Body of pancreas (tissue), 4 donors: ENCODE data around the gene ANP32E. TPM values are rescaled to one million over a fixed set of nuclear protein-coding genes. Genes with fewer than 3 reads are reported as not detected.
"Not testable (repeated sequence)": the region's sequence is repeated elsewhere in the genome, so short reads cannot be mapped to it uniquely, and the experiment has no call there.

ENCODE experiments used
- ATAC-seq: fragments of 150-250 bp; one replicate; pipeline ENCODE4 v1.9.1; 2016
- DNase-seq, 4 donors: peaks; one replicate each; pipeline ENCODE4 v3.0.0-alpha.2; 2019
- H3K27ac ChIP-seq, 4 donors: fragments of 200-600 bp; sonication (generic); 1 replicate in 3 of 4; 2 replicates in 1 of 4; pipeline versions ENCODE4 v1.5.1 to v1.6.1; 2016 to 2019; ENCODE audit warnings: mild to moderate bottlenecking in 1 of 4, mixed read lengths in 1 of 4, moderate library complexity in 1 of 4
- H3K27me3 ChIP-seq, 2 donors: fragments of 200-600 bp; sonication (generic); one replicate each; pipeline ENCODE4 v1.6.0; 2016; ENCODE audit warnings: mild to moderate bottlenecking in 1 of 2
- H3K36me3 ChIP-seq, 2 donors: fragments of 200-600 bp; sonication (generic); replicated peaks in 1 of 2; 2 replicates each; pipeline ENCODE4 v1.5.1; 2016; ENCODE audit warnings: low read depth in 2 of 2; ENCODE audit not compliant: insufficient read depth in 1 of 2
- H3K4me1 ChIP-seq: fragments of 200-600 bp; sonication (generic); one replicate; pipeline ENCODE4 v1.6.0; 2016
- H3K4me3 ChIP-seq, 2 donors: fragments of 200-600 bp; sonication (generic); 1 replicate in 1 of 2; 2 replicates in 1 of 2; pipeline ENCODE4 v1.5.1; 2016 to 2019
- H3K9me3 ChIP-seq, 3 donors: fragments of 200-600 bp; sonication (generic); 1 replicate in 2 of 3; 2 replicates in 1 of 3; pipeline ENCODE4 v1.5.1; 2016
- CTCF ChIP-seq, 7 experiments: fragments of 450-650 bp in 4 of 7; fragments of 200-600 bp in 3 of 7; sonication (generic) in 3 of 7; IDR thresholded peaks; one replicate each; pipeline ENCODE4 v1.5.1; 2016 to 2019; ENCODE audit warnings: antibody characterized with exemption in 7 of 7
- POLR2A ChIP-seq, 3 donors: fragments of 450-650 bp; IDR thresholded peaks; one replicate each; pipeline ENCODE4 v1.6.1; 2016; ENCODE audit warnings: antibody characterized with exemption in 3 of 3, mild to moderate bottlenecking in 2 of 3
- WGBS, 2 donors: methylation state at CpG; one replicate each; pipeline ENCODE4 v1.1.5; 2017; 5-methylcytosine and 5-hydroxymethylcytosine counted together
- intact Hi-C: fragments of 100-400 bp; cut with DNase I; formaldehyde crosslinking; loops from one replicate; pipeline ENCODE4 v1.15.1; 2023
- total RNA-seq, 2 donors: library from RNA; depleted of rRNA; stranded (reverse); fragments of >200 nt; gene quantifications; one replicate each; pipeline ENCODE4 v1.1.0, GENCODE V29; 2016

Gene ANP32E
- total RNA-seq, 2 donors from 2014 or later: 9.2 to 9.3 TPM

GRCh38 chr1:150227228-150227627 is 8.7 kb downstream of the ANP32E start:
- DNase-seq: no peak
- no peak for ATAC-seq
- H3K27ac ChIP-seq: no peak overlapping the region
- no peak overlapping the region for H3K4me3 ChIP-seq
- no peaks in the 10 kb centered on the region for H3K9me3 ChIP-seq
- H3K27me3 ChIP-seq: no peaks in the 10 kb centered on the region
- H3K36me3 ChIP-seq: peaks cover 0 to 4% of the 10 kb centered on the region in 2 donors
- H3K4me1 ChIP-seq: no peaks in the 10 kb centered on the region
- intact Hi-C loops: no loop called here
- no peak for TF ChIP-seq CTCF (IDR thresholded peaks at IDR 0.05)
- no peak for TF ChIP-seq POLR2A (IDR thresholded peaks at IDR 0.05)

GRCh38 chr1:150226486-150226885 is 9.4 kb downstream of the ANP32E start:
- ATAC-seq (no peak), DNase-seq (no peak)
- Histone ChIP-seq H3K27me3 (no peaks in the 10 kb centered on the region), H3K36me3 (peaks cover 0 to 4% of the 10 kb centered on the region in 2 donors), H3K9me3 (no peaks in the 10 kb centered on the region), H3K27ac (no peak overlapping the region), H3K4me3 (no peak overlapping the region), H3K4me1 (no peaks in the 10 kb centered on the region)
- WGBS, 2 donors: 75 to 94% methylated on average over 2 of the region's 2 CpGs
- intact Hi-C loops: no loop called here
- TF ChIP-seq POLR2A (IDR thresholded peaks at IDR 0.05): no peak
- TF ChIP-seq CTCF (IDR thresholded peaks at IDR 0.05): no peak

DNA sequence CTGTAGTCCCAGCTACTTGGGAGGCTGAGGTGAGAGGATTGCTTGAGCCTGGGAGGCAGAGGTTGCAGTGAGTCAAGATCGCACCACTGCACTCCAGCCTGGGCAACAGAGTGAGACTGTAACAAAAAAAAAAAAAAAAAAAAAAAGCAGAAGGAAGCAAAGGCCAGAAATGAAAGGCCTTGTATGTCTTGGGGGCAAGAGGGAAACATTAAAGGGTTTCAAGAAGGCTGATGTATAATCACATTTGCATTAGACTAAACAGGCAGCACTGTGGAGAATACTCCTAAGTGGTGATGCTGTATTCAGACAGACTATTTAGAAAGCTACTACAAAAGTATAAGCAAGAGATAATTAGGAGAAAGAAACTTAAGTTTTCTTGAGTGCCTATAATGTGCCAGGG is 10.4 kb downstream of the ANP32E start:
- intact Hi-C loops: no loop called here
- Histone ChIP-seq H3K4me3 (no peak overlapping the region), H3K9me3 (no peaks in the 10 kb centered on the region), H3K27ac (no peak overlapping the region), H3K36me3 (peaks cover 0 to 4% of the 10 kb centered on the region in 2 donors), H3K27me3 (no peaks in the 10 kb centered on the region), H3K4me1 (no peaks in the 10 kb centered on the region)
- WGBS, 2 donors: 100% methylated on average over 1 of the region's 1 CpG
- no peak for TF ChIP-seq CTCF (IDR thresholded peaks at IDR 0.05)
- no peak for TF ChIP-seq POLR2A (IDR thresholded peaks at IDR 0.05)
- DNase-seq (no peak), ATAC-seq (no peak)

- no peaks in the 10 kb centered on the region for H3K9me3 ChIP-seq
- intact Hi-C loops: no loop called here
- H3K27me3 ChIP-seq: no peaks in the 10 kb centered on the region
- DNase-seq (no peak), ATAC-seq (no peak)
- H3K36me3 ChIP-seq: peaks cover 0 to 4% of the 10 kb centered on the region in 2 donors
- no peaks in the 10 kb centered on the region for H3K4me1 ChIP-seq
- H3K4me3 ChIP-seq: no peak overlapping the region
- TF ChIP-seq CTCF (IDR thresholded peaks at IDR 0.05) (no peak), POLR2A (IDR thresholded peaks at IDR 0.05) (no peak)
- H3K27ac ChIP-seq: no peak overlapping the region
- WGBS, 2 donors: 89 to 94% methylated on average over 1 of the region's 1 CpG
These were observed 10.9 kb downstream of the ANP32E start for GRCh38 chr1:150224983-150225382.

DNA sequence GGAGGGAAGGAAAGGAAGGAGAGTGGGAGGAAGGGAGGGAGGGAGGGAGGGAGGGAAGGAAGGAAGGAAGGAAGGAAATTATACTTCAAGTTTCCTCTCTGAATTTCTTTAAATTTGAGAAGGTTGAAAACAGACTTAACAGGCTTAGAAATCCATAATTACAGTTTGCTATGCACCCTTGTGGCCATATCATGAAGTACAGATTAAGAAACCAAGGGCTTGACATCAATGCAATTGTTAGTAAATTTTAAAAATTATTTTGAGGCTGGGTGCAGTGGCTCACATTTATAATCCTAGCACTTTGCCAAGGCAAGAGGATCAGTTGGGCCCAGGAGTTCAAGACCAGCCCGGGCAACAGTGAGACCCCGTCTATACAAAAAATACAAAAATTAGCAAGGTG is 14.4 kb downstream of the ANP32E start:
- DNase-seq (no peak), ATAC-seq (no peak)
- Histone ChIP-seq H3K27ac (no peak overlapping the region), H3K9me3 (no peaks in the 10 kb centered on the region), H3K36me3 (peaks cover 0 to 2% of the 10 kb centered on the region in 2 donors), H3K4me1 (no peaks in the 10 kb centered on the region), H3K4me3 (no peak overlapping the region), H3K27me3 (no peaks in the 10 kb centered on the region)
- no peak for TF ChIP-seq POLR2A (IDR thresholded peaks at IDR 0.05)
- TF ChIP-seq CTCF (IDR thresholded peaks at IDR 0.05): peak in 6 of 7 experiments; percentile 33 to 55 (median 38)
- 79 to 84% methylated on average over 2 of the region's 2 CpGs for WGBS, 2 donors
- intact Hi-C loops: no loop called here

DNA sequence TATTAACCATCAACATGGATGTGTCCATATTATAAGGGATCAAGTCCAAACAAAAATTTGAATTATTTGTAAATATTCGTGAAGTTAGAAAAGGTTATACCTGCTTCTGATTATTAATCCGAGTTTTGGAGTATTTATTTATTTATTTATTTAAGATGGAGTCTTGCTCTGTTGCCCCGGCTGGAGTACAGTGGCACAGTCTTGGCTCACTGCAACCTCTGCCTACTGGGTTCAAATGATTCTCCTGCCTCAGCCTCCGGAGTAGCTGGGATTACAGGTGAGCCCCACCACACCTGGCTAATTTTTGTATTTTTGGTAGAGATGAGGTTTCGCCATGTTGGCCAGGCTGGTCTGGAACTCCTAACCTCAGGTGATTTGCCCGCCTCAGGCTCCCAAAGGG is 20.1 kb downstream of the ANP32E start:
- ATAC-seq, H3K36me3 ChIP-seq, H3K9me3 ChIP-seq, H3K27ac ChIP-seq, H3K27me3 ChIP-seq, DNase-seq, intact Hi-C loops, H3K4me3 ChIP-seq: not testable (repeated sequence)
- peaks cover 10% of the 10 kb centered on the region for H3K4me1 ChIP-seq
- whole genome bisulfite sequencing, 2 donors: 87 to 92% methylated on average over 6 of the region's 6 CpGs

- Histone ChIP-seq H3K27ac (peak overlapping the region in 3 of 4 donors; percentile 63 to 86 (median 83)), H3K4me1 (peaks cover 10% of the 10 kb centered on the region)
- 60 to 71% methylated on average over 10 to 18 of the region's 18 CpGs for WGBS, 2 donors
- H3K9me3 ChIP-seq, H3K4me3 ChIP-seq, H3K27me3 ChIP-seq, DNase-seq, ATAC-seq, intact Hi-C loops, H3K36me3 ChIP-seq: not testable (repeated sequence)
These were observed 21.7 kb downstream of the ANP32E start for GRCh38 chr1:150214099-150214756.
